Rectal smooth muscle tissue (tissue), 1 donor: ENCODE data around the gene SLC19A3.

Source experiments
- H3K27ac ChIP-seq: one replicate; pipeline ENCODE4 v1.7.0; 2013; ENCODE audit warnings: low read depth, low read length, inconsistent platforms
- H3K27me3 ChIP-seq: one replicate; pipeline ENCODE4 v1.7.0; 2013; ENCODE audit warnings: low read length; ENCODE audit not compliant: control insufficient read depth, insufficient read depth
- H3K36me3 ChIP-seq: one replicate; pipeline ENCODE4 v1.7.0; 2013; ENCODE audit warnings: low read length; ENCODE audit not compliant: control insufficient read depth, insufficient read depth
- H3K4me1 ChIP-seq: one replicate; pipeline ENCODE4 v1.7.0; 2013; ENCODE audit warnings: low read length; ENCODE audit not compliant: control insufficient read depth, insufficient read depth
- H3K4me3 ChIP-seq: one replicate; pipeline ENCODE4 v1.7.0; 2013; ENCODE audit warnings: low read length
- H3K9ac ChIP-seq: one replicate; pipeline ENCODE4 v1.7.0; 2013; ENCODE audit warnings: low read length

SLC19A3 gene

GRCh38 chr2:227654426-227654825 lies 63.4 kb downstream of the SLC19A3 start:
- Histone ChIP-seq H3K27ac (no peak overlapping the region), H3K9ac (no peak overlapping the region), H3K4me3 (no peak overlapping the region), H3K4me1 (no peaks in the 10 kb centered on the region), H3K27me3 (no peaks in the 10 kb centered on the region), H3K36me3 (no peaks in the 10 kb centered on the region)

GRCh38 chr2:227653419-227653818 lies 64.4 kb downstream of the SLC19A3 start:
- H3K27ac ChIP-seq = no peak overlapping the region
- no peak overlapping the region for H3K4me3 ChIP-seq
- no peaks in the 10 kb centered on the region for H3K36me3 ChIP-seq

GRCh38 chr2:227643990-227644551 lies 73.8 kb downstream of the SLC19A3 start:
- H3K9ac ChIP-seq = no peak overlapping the region
- no peaks in the 10 kb centered on the region for H3K4me1 ChIP-seq
- no peaks in the 10 kb centered on the region for H3K27me3 ChIP-seq
- H3K36me3 ChIP-seq = no peaks in the 10 kb centered on the region
- H3K4me3 ChIP-seq = no peak overlapping the region
- H3K27ac ChIP-seq = no peak overlapping the region

More at GRCh38 chr2:227653419-227653818, 64.4 kb downstream of the SLC19A3 start:
- no peaks in the 10 kb centered on the region for H3K4me1 ChIP-seq
- H3K27me3 ChIP-seq = no peaks in the 10 kb centered on the region
- no peak overlapping the region for H3K9ac ChIP-seq

- no peaks in the 10 kb centered on the region for H3K36me3 ChIP-seq
- H3K9ac ChIP-seq = no peak overlapping the region
- no peak overlapping the region for H3K27ac ChIP-seq
- H3K27me3 ChIP-seq = no peaks in the 10 kb centered on the region
- no peak overlapping the region for H3K4me3 ChIP-seq
- no peaks in the 10 kb centered on the region for H3K4me1 ChIP-seq
These were observed 75.2 kb downstream of the SLC19A3 start for GRCh38 chr2:227642656-227643055.

GRCh38 chr2:227634201-227634600 lies 83.6 kb downstream of the SLC19A3 start:
- no peaks in the 10 kb centered on the region for H3K4me1 ChIP-seq
- no peaks in the 10 kb centered on the region for H3K36me3 ChIP-seq
- no peaks in the 10 kb centered on the region for H3K27me3 ChIP-seq
- H3K4me3 ChIP-seq = no peak overlapping the region
- no peak overlapping the region for H3K27ac ChIP-seq
- no peak overlapping the region for H3K9ac ChIP-seq
